Fibroblast of villous mesenchyme (primary cell): ENCODE results near the gene OGFOD3. TPM values are rescaled to one million over a fixed set of nuclear protein-coding genes. Genes with fewer than 3 reads are reported as not detected.
A peak's percentile ranks its signal among the peaks of the same experiment; 100 is the strongest.

ENCODE experiments used
- DNase-seq: peaks from one replicate; pipeline ENCODE4 v3.0.0-alpha.2; 2010; ENCODE audit warnings: low read depth
- H3K4me3 ChIP-seq: 2 replicates; pipeline ENCODE4 v1.5.1; 2011; ENCODE audit warnings: low read depth, mild to moderate bottlenecking, low read length
- total RNA-seq: library from RNA; depleted of rRNA; stranded (reverse); fragments of >200 nt; gene quantifications from 2 replicates; pipeline ENCODE4 v1.2.3, GENCODE V29; 2012
- TF ChIP-seq, protein P1 (sequence below): IDR thresholded peaks from 2 replicates; pipeline ENCODE4 v1.5.1; 2012; ENCODE audit warnings: low read depth, mild to moderate bottlenecking, low read length; ENCODE audit not compliant: insufficient read depth

Gene OGFOD3, protein sequence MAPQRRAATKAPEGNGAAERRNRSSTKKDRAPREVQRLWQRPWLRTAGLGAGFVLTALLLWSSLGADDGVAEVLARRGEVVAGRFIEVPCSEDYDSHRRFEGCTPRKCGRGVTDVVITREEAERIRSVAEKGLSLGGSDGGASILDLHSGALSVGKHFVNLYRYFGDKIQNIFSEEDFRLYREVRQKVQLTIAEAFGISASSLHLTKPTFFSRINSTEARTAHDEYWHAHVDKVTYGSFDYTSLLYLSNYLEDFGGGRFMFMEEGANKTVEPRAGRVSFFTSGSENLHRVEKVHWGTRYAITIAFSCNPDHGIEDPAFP
- 20.7 and 28.0 TPM in 2 replicates for total RNA-seq

DNA sequence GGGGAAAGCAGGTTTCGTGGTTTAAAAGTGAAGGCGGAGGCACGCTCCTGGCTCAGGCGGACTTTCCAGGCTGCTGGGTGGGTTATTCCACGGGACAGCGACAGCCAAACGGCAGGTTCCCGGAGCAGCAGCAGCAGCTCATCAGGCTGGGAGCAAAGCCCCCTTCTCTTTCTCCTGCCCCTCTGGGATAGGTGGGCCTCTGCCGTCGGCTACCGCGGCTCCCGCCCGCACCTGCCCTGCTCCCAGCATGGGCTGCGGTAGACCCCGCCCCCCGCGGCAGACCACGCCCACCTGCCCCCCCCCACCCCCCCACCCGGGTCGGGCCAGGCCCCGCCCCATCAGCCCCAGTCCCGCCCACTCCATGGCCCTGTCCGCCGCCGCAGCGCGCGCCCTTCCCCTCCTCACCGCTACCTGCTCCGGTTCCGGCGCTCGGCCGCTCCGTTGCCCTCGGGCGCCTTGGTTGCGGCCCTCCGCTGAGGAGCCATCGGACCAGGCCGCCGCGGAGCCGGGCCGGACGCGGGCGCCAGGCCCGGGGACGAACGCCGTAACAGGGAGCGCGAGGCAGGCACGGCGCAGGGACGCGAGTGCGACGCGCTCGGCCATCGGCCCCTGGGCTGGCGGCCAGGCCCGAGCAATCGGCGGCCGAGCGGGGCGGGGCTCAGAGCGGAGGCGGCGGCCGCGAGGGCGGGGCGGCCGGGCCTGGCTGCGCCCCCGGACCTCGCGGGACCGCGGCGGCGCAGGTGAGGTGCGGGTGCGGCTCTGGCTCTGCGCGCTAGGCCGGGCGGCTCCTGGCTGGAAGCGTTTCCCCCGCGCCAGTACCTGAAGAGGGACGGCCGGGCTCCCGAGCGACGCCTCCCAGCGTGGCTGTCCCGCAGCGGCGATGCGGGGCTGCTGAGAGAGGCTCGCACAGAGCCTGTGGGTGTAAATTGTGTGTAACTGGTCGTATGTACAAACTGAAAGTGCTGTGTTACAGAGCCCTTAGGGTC lies at the start of gene OGFOD3, which contains the start of gene HEXD:
Gene OGFOD3 (minus strand): TSS at position 586 of the 986 bp plus-strand sequence. CDS start 101 bp downstream, at position 485.
Gene HEXD (plus strand): TSS at position 347 of the 986 bp plus-strand sequence. CDS start 1,453 bp downstream, outside the sequence.
- TF ChIP-seq, protein P1, sequence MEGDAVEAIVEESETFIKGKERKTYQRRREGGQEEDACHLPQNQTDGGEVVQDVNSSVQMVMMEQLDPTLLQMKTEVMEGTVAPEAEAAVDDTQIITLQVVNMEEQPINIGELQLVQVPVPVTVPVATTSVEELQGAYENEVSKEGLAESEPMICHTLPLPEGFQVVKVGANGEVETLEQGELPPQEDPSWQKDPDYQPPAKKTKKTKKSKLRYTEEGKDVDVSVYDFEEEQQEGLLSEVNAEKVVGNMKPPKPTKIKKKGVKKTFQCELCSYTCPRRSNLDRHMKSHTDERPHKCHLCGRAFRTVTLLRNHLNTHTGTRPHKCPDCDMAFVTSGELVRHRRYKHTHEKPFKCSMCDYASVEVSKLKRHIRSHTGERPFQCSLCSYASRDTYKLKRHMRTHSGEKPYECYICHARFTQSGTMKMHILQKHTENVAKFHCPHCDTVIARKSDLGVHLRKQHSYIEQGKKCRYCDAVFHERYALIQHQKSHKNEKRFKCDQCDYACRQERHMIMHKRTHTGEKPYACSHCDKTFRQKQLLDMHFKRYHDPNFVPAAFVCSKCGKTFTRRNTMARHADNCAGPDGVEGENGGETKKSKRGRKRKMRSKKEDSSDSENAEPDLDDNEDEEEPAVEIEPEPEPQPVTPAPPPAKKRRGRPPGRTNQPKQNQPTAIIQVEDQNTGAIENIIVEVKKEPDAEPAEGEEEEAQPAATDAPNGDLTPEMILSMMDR = no peak
- peak within 1 kb of the TSS; percentile 85 for H3K4me3 ChIP-seq
- peak; percentile 77 for DNase-seq

DNA sequence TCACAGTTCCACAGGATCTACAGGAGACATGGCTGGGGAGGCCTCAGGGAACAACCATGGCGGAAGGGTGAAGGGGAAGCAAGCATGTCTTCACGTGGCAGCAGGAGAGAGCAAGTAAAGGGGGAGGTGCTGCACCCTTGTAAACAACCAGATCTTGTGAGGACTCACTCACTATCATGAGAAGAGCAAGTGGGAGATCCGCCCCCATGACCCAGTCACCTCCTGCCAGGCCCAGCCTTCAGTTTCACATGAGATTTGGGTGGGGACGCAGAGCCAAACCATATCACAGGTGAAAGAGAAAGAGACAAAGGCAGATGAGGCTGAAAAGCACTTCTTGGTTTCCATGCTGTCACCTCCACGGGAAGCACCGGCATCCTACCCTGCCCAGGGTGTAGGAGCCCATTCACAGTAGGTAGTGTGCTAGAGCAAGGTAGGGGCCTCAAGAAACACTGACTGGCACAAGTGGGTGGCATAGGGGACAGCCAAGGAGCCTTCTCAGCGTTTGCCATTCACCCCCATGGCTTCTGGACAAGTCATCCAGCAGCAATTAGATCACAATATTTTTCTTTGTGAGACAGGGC lies 46.7 kb upstream of the OGFOD3 start:
- DNase-seq = no peak
- no peak overlapping the region for H3K4me3 ChIP-seq
- TF ChIP-seq, protein P1 = no peak

DNA sequence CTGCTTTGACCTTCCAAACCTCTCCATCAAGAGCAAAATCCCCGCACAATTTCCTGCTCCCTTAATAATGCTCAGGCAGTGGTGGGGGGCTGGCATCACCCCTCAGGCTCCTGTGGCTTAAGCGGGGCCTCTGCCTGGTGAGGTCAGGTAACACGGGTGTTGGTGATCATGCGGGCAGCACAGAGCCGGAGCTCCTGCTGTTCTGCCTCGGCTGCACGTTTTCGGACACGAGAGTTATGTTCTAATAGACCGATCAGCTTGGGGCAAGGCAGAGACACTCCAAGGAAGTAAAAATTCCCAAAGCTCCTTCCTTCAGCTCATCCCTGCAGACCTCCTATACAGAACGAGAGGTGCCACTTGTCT lies 46.2 kb upstream of the OGFOD3 start:
- no peak overlapping the region for H3K4me3 ChIP-seq

DNA sequence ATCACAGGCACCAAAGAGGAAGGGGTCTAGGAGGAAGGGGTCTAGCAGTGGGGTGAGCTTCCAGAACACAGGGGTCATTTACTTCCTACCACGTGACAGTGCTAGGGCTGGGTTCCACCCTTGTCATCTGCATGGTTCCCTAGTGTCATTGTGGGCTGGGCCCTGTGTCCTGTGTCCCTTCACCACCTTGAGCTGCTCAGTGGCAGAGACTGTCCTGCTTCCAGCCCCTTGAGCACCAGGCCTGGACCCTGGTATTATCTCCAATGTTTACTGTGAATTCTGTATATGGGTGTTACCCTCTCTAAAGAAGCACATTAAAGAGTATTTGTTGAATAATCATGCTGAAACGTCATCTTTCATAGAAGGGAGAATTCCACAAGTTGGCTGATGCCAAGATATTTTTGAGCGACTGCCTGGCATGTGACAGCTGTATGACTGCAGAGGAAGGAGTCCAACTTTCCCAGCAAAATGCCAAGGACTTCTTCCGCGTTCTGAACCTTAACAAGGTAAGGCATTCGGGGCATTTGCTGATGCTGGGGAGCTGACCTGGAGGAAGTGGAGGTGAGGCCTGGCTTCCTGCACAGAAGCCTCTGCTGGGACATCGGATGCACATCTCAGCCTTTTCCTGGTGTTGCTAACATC lies 45.7 kb upstream of the OGFOD3 start:
- DNase-seq = no peak
- TF ChIP-seq, protein P1 = no peak

More for the DNA sequence above, 46.2 kb upstream of the OGFOD3 start:
- TF ChIP-seq, protein P1 = no peak
- DNase-seq = no peak

DNA sequence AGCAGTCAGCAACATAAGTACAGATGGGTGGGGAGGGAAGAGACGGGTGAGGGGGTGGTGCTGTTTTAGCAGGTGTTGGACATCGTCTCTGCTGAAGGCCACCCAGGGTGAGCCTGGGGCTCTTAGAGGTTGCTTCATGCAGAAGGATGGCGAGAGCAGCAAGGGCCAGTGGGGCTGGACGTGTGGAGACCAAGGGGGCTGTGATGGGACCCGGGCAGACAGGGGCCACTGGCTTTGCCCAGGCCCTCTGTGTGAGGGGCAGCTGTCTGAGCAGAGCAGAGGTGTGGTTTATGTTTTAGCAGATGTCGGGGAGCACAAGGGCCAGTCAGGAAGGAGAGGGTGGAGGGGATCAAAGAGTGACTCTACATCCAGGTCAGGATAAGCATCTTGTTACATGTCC lies 45.0 kb upstream of the OGFOD3 start:
- TF ChIP-seq, protein P1 = no peak
- no peak overlapping the region for H3K4me3 ChIP-seq
- DNase-seq = no peak

More for the DNA sequence above, 45.7 kb upstream of the OGFOD3 start:
- no peak overlapping the region for H3K4me3 ChIP-seq
